GM12878 (cell line): ENCODE measurements around the gene DICER1. TPM values are rescaled to one million over a fixed set of nuclear protein-coding genes. Genes with fewer than 3 reads are reported as not detected.

Source experiments
- ATAC-seq: fragments of 200-7000 bp; cut with Tn5 transposase; 3 replicates; pipeline ENCODE4 v1.9.1; 2020; ENCODE audit warnings: mild to moderate bottlenecking, moderate library complexity
- BruUV-seq: library from RNA; stranded (reverse); fragments of 400-500 nt; replicated peaks from 2 replicates; lab custom pipeline; 2021; lab: Mats Ljungman, UMichigan
- CTCF ChIA-PET: fragments of 300-600 bp; sonication (Branson Sonifier 250); formaldehyde crosslinking; extraction: SDS; loops from one replicate; lab custom pipeline; 2021; ENCODE audit warnings: inconsistent platforms; lab: Yijun Ruan, JAX
- POLR2A ChIA-PET: fragments of 350-600 bp; formaldehyde crosslinking; extraction: SDS; loops from one replicate; lab custom pipeline; 2021; ENCODE audit warnings: inconsistent platforms; lab: Charles Lee
- RAD21 ChIA-PET: fragments of 300-600 bp; sonication (Branson Sonifier 250); formaldehyde crosslinking; loops from one replicate; lab custom pipeline; 2023; ENCODE audit warnings: antibody characterized with exemption; ENCODE audit not compliant: unreplicated experiment; lab: Charles Lee
- SMC1A ChIA-PET: fragments of 300-600 bp; sonication (Branson Sonifier 250); formaldehyde crosslinking; loops from one replicate; lab custom pipeline; 2023; ENCODE audit not compliant: unreplicated experiment, uncharacterized antibody; lab: Charles Lee
- DNase-seq: peaks from one replicate; pipeline ENCODE4 v3.0.0-alpha.2; 2011; ENCODE audit warnings: low read depth, low spot score
- FAIRE-seq: peaks from 3 replicates; lab custom pipeline; 2011; peaks lifted over from hg19 to GRCh38; lab: Jason Lieb, UNC
- H2AFZ ChIP-seq: 2 replicates; pipeline ENCODE4 v1.6.0; 2011; ENCODE audit warnings: low read depth, low read length, control low read depth; ENCODE audit not compliant: control insufficient read depth
- H3K27ac ChIP-seq: 2 replicates; pipeline ENCODE4 v1.5.1; 2011; ENCODE audit warnings: control low read depth; ENCODE audit not compliant: control insufficient read depth, insufficient read depth
- H3K27me3 ChIP-seq, 2 experiments: replicated peaks in 1 of 2; 2 replicates each; pipeline versions ENCODE4 v1.6.0 to v1.6.1; 2011; ENCODE audit warnings: low read length in 1 of 2; ENCODE audit not compliant: control insufficient read depth in 2 of 2, insufficient read depth in 2 of 2
- H3K36me3 ChIP-seq, 2 experiments: 2 replicates each; pipeline ENCODE4 v1.5.1; 2011; ENCODE audit warnings: low read length in 1 of 2; ENCODE audit not compliant: control insufficient read depth in 2 of 2, insufficient read depth in 2 of 2
- H3K4me1 ChIP-seq: 2 replicates; pipeline ENCODE4 v1.6.1; 2011; ENCODE audit warnings: mild to moderate bottlenecking, low read length, moderate library complexity, mixed read lengths; ENCODE audit not compliant: control insufficient read depth, insufficient read depth
- H3K4me2 ChIP-seq: 2 replicates; pipeline ENCODE4 v1.6.0; 2011; ENCODE audit warnings: control low read depth; ENCODE audit not compliant: control insufficient read depth, insufficient read depth
- H3K4me3 ChIP-seq: fragments of 200-600 bp; sonication (generic); 2 replicates; pipeline ENCODE4 v1.5.1; 2016
- H3K79me2 ChIP-seq: 2 replicates; pipeline ENCODE4 v1.6.0; 2011; ENCODE audit warnings: low read length; ENCODE audit not compliant: control insufficient read depth, insufficient read depth
- H3K9ac ChIP-seq: 2 replicates; pipeline ENCODE4 v1.8.0; 2011; ENCODE audit warnings: low read length, control low read depth, mixed read lengths; ENCODE audit not compliant: control insufficient read depth, insufficient read depth
- H3K9me3 ChIP-seq: replicated peaks from 3 replicates; pipeline ENCODE4 v1.5.1; 2011; ENCODE audit warnings: mild to moderate bottlenecking, low read length; ENCODE audit not compliant: control insufficient read depth, insufficient read depth
- H4K20me1 ChIP-seq: 2 replicates; pipeline ENCODE4 v1.6.0; 2011; ENCODE audit not compliant: control insufficient read depth, insufficient read depth
- CHD1 ChIP-seq: IDR thresholded peaks from 2 replicates; pipeline ENCODE4 v1.6.1; 2012; ENCODE audit warnings: low read depth, low read length, improper control_type of control experiment
- ESRRA ChIP-seq: IDR thresholded peaks from 2 replicates; pipeline ENCODE4 v1.6.1; 2012; ENCODE audit warnings: mild to moderate bottlenecking, low read length, improper control_type of control experiment
- FOS ChIP-seq: IDR thresholded peaks from 3 replicates; pipeline ENCODE4 v1.6.1; 2011; ENCODE audit warnings: borderline replicate concordance; ENCODE audit not compliant: insufficient read length; ENCODE audit errors: extremely low read depth
- HDGF ChIP-seq: fragments of 450-650 bp; IDR thresholded peaks from 2 replicates; pipeline ENCODE4 v1.6.1; 2016; ENCODE audit warnings: antibody characterized with exemption
- IKZF1 ChIP-seq: fragments of 450-650 bp; conservative IDR thresholded peaks from 2 replicates; pipeline ENCODE4 v1.6.1; 2017; ENCODE audit warnings: antibody characterized with exemption, mild to moderate bottlenecking
- IRF4 ChIP-seq: IDR thresholded peaks from 2 replicates; pipeline ENCODE4 v1.6.1; 2011; ENCODE audit warnings: low read depth, low read length
- KLF5 ChIP-seq: fragments of 450-650 bp; IDR thresholded peaks from 2 replicates; pipeline ENCODE4 v1.6.1; 2014; ENCODE audit warnings: mild to moderate bottlenecking; ENCODE audit not compliant: partially characterized antibody
- MEF2A ChIP-seq: IDR thresholded peaks from 2 replicates; pipeline ENCODE4 v1.6.1; 2011; ENCODE audit warnings: low read depth, mild to moderate bottlenecking, low read length, moderate library complexity; ENCODE audit not compliant: insufficient read depth
- MXI1 ChIP-seq: fragments of 150-350 bp; IDR thresholded peaks from 2 replicates; pipeline ENCODE4 v1.6.1; 2011; ENCODE audit warnings: low read depth, mild to moderate bottlenecking, inconsistent platforms, low read length, improper control_type of control experiment
- NFYA ChIP-seq: IDR thresholded peaks from 2 replicates; pipeline ENCODE4 v1.6.1; 2011; ENCODE audit warnings: low read depth, mild to moderate bottlenecking, low read length, improper control_type of control experiment, borderline replicate concordance
- TCF12 ChIP-seq: IDR thresholded peaks from 2 replicates; pipeline ENCODE4 v1.6.1; 2011; ENCODE audit warnings: low read depth, mild to moderate bottlenecking, low read length
- YY1 ChIP-seq: IDR thresholded peaks from 2 replicates; pipeline ENCODE4 v1.6.1; 2011; ENCODE audit warnings: low read depth, mild to moderate bottlenecking, low read length
- WGBS: methylation state at CpG from one replicate; pipeline ENCODE4 v1.1.6; 2016; ENCODE audit warnings: low lambda C conversion rate; ENCODE audit not compliant: insufficient replicate concordance, insufficient coverage; ENCODE audit errors: missing lambda C conversion rate; 5-methylcytosine and 5-hydroxymethylcytosine counted together
- in situ Hi-C: fragments of 300-500 bp; cut with MboI; formaldehyde crosslinking; loops from 9 replicates; pipeline ENCODE4 v1.14.3; 2018; ENCODE audit warnings: mixed read lengths
- intact Hi-C: fragments of 100-400 bp; cut with micrococcal nuclease; formaldehyde crosslinking; loops from one replicate; pipeline ENCODE4 v1.14.2; 2022; ENCODE audit not compliant: unreplicated experiment
- polyA plus RNA-seq, 11 experiments: library from polyadenylated mRNA; depleted of rRNA in 4 of 11; unstranded in 6 of 11; stranded (reverse) in 5 of 11; fragments of >200 nt; fragmentation: Nextera tagmentation in 4 of 11; fragmentation: Illumina TruSeq in 1 of 11; extraction: Ambion mirVana in 4 of 11; extraction: Trizol in 1 of 11; gene quantifications; 1 replicate in 1 of 11; 2 replicates in 10 of 11; pipeline versions ENCODE4 v1.2.1 to v1.2.3, GENCODE V29; 2011 to 2016; ENCODE audit warnings: inconsistent platforms in 2 of 11, missing spikeins in 2 of 11, low read depth in 1 of 11
- total RNA-seq, 4 experiments: library from RNA; depleted of rRNA in 3 of 4; stranded (reverse); fragments of >200 nt in 3 of 4; fragmentation: Illumina TruSeq in 1 of 4; extraction: Trizol in 1 of 4; gene quantifications; 2 replicates each; pipeline versions ENCODE4 v1.2.1 to v1.2.3, GENCODE V29; 2013 to 2021
- TF ChIP-seq, protein P1 (sequence below): fragments of 150-350 bp; IDR thresholded peaks from 2 replicates; pipeline ENCODE4 v1.6.1; 2014; ENCODE audit warnings: mild to moderate bottlenecking, low read depth, low read length
- TF ChIP-seq, protein P2 (sequence below): fragments of 450-650 bp; IDR thresholded peaks from 2 replicates; pipeline ENCODE4 v1.6.1; 2017; ENCODE audit warnings: mild to moderate bottlenecking, moderate library complexity
- TF ChIP-seq, protein P3 (sequence below): fragments of 450-650 bp; formaldehyde crosslinking; IDR thresholded peaks from 2 replicates; pipeline ENCODE4 v1.4.0; 2020; ENCODE audit warnings: mild to moderate bottlenecking, moderate library complexity

The DICER1 gene
- total and polyA plus RNA-seq, 10 of the 15 experiments (the other 5 are each of a cell fraction or from before 2014, with no cell fraction given), result 6.8 to 70.8 (median 37.1) TPM

DNA sequence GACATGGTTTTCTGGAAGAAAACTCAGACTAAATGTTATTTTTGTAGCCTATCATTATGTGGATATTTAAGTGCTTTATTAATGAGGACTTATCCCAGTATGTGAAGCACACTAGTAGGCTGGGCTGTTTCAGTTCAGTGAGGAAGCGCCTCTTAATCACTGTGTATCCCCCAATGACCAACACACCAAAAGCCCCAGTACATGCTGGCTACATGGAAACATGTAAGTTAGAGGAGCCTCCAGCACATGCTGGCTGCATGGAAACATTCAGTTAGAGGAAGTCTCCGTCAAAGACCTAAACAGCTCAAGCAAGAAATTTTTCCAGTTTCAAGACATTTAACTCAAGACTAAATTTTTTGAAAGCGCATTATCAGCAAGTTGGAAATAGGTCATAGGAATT, 26.8 kb downstream of the DICER1 start:
- Histone ChIP-seq H2AFZ (no peak overlapping the region), H3K4me1 (peaks cover 11% of the 10 kb centered on the region), H4K20me1 (no peaks in the 10 kb centered on the region), H3K27ac (no peak overlapping the region), H3K9ac (no peak overlapping the region), H3K9me3 (no peaks in the 10 kb centered on the region), H3K79me2 (peaks cover 11% of the 10 kb centered on the region), H3K4me2 (no peak overlapping the region), H3K36me3 (peaks cover 1 to 24% of the 10 kb centered on the region in 2 experiments; a peak in 3 of 4 replicates), H3K27me3 (no peaks in the 10 kb centered on the region), H3K4me3 (no peak overlapping the region)
- in situ Hi-C loops, result no loop called here
- WGBS, result 97% methylated on average over 3 of the region's 3 CpGs
- DNase-seq (no peak), ATAC-seq (no peak), FAIRE-seq (no peak)
- ChIA-PET RAD21 (no interaction called here), SMC1A (no interaction called here), CTCF (no interaction called here), POLR2A (no interaction called here)
- no TSS peak for BruUV-seq
- intact Hi-C loops, result no loop called here
- no peak for TF ChIP-seq MXI1
- no peak for TF ChIP-seq YY1
- TF ChIP-seq, protein P1, sequence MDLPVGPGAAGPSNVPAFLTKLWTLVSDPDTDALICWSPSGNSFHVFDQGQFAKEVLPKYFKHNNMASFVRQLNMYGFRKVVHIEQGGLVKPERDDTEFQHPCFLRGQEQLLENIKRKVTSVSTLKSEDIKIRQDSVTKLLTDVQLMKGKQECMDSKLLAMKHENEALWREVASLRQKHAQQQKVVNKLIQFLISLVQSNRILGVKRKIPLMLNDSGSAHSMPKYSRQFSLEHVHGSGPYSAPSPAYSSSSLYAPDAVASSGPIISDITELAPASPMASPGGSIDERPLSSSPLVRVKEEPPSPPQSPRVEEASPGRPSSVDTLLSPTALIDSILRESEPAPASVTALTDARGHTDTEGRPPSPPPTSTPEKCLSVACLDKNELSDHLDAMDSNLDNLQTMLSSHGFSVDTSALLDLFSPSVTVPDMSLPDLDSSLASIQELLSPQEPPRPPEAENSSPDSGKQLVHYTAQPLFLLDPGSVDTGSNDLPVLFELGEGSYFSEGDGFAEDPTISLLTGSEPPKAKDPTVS, result no peak
- no peak for TF ChIP-seq HDGF
- no peak for TF ChIP-seq FOS
- no peak for TF ChIP-seq NFYA
- no peak for TF ChIP-seq ESRRA
- TF ChIP-seq MEF2A, result no peak
- TF ChIP-seq, protein P2, sequence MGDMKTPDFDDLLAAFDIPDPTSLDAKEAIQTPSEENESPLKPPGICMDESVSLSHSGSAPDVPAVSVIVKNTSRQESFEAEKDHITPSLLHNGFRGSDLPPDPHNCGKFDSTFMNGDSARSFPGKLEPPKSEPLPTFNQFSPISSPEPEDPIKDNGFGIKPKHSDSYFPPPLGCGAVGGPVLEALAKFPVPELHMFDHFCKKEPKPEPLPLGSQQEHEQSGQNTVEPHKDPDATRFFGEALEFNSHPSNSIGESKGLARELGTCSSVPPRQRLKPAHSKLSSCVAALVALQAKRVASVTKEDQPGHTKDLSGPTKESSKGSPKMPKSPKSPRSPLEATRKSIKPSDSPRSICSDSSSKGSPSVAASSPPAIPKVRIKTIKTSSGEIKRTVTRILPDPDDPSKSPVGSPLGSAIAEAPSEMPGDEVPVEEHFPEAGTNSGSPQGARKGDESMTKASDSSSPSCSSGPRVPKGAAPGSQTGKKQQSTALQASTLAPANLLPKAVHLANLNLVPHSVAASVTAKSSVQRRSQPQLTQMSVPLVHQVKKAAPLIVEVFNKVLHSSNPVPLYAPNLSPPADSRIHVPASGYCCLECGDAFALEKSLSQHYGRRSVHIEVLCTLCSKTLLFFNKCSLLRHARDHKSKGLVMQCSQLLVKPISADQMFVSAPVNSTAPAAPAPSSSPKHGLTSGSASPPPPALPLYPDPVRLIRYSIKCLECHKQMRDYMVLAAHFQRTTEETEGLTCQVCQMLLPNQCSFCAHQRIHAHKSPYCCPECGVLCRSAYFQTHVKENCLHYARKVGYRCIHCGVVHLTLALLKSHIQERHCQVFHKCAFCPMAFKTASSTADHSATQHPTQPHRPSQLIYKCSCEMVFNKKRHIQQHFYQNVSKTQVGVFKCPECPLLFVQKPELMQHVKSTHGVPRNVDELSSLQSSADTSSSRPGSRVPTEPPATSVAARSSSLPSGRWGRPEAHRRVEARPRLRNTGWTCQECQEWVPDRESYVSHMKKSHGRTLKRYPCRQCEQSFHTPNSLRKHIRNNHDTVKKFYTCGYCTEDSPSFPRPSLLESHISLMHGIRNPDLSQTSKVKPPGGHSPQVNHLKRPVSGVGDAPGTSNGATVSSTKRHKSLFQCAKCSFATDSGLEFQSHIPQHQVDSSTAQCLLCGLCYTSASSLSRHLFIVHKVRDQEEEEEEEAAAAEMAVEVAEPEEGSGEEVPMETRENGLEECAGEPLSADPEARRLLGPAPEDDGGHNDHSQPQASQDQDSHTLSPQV, result no peak
- no peak for TF ChIP-seq KLF5
- no peak for TF ChIP-seq IKZF1
- no peak for TF ChIP-seq TCF12
- TF ChIP-seq CHD1, result no peak
- no peak for TF ChIP-seq IRF4
- TF ChIP-seq, protein P3, sequence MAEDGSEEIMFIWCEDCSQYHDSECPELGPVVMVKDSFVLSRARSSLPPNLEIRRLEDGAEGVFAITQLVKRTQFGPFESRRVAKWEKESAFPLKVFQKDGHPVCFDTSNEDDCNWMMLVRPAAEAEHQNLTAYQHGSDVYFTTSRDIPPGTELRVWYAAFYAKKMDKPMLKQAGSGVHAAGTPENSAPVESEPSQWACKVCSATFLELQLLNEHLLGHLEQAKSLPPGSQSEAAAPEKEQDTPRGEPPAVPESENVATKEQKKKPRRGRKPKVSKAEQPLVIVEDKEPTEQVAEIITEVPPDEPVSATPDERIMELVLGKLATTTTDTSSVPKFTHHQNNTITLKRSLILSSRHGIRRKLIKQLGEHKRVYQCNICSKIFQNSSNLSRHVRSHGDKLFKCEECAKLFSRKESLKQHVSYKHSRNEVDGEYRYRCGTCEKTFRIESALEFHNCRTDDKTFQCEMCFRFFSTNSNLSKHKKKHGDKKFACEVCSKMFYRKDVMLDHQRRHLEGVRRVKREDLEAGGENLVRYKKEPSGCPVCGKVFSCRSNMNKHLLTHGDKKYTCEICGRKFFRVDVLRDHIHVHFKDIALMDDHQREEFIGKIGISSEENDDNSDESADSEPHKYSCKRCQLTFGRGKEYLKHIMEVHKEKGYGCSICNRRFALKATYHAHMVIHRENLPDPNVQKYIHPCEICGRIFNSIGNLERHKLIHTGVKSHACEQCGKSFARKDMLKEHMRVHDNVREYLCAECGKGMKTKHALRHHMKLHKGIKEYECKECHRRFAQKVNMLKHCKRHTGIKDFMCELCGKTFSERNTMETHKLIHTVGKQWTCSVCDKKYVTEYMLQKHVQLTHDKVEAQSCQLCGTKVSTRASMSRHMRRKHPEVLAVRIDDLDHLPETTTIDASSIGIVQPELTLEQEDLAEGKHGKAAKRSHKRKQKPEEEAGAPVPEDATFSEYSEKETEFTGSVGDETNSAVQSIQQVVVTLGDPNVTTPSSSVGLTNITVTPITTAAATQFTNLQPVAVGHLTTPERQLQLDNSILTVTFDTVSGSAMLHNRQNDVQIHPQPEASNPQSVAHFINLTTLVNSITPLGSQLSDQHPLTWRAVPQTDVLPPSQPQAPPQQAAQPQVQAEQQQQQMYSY, result no peak
